A673 (cell line): ENCODE results near the gene NPNT. TPM values are rescaled to one million over a fixed set of nuclear protein-coding genes. Genes with fewer than 3 reads are reported as not detected.
"Not testable (repeated sequence)": the region's sequence is repeated elsewhere in the genome, so short reads cannot be mapped to it uniquely, and the experiment has no call there.

Experiments
- Bru-seq: library from RNA; stranded (reverse); fragments of 400-500 nt; gene quantifications from one replicate; lab custom pipeline; 2021; lab: Mats Ljungman, UMichigan
- BruChase-seq, 2 experiments: library from RNA; stranded (reverse); fragments of 400-500 nt; gene quantifications; one replicate each; lab custom pipeline; 2021; lab: Mats Ljungman, UMichigan
- BruUV-seq: library from RNA; stranded (reverse); fragments of 400-500 nt; replicated peaks from 2 replicates; lab custom pipeline; 2021; lab: Mats Ljungman, UMichigan
- CTCF ChIA-PET: fragments of 300-600 bp; sonication (Branson Sonifier 250); formaldehyde crosslinking; loops from one replicate; lab custom pipeline; 2022; ENCODE audit warnings: antibody characterized with exemption; lab: Charles Lee
- POLR2A ChIA-PET: fragments of 300-600 bp; sonication (Branson Sonifier 250); formaldehyde crosslinking; loops from one replicate; lab custom pipeline; 2022; ENCODE audit warnings: antibody characterized with exemption; ENCODE audit not compliant: low non-redundant PET; lab: Charles Lee
- DNase-seq: peaks from one replicate; pipeline ENCODE4 v3.0.0-alpha.2; 2015; ENCODE audit warnings: low spot score
- H3K27ac ChIP-seq: fragments of 200-600 bp; sonication (generic); 2 replicates; pipeline ENCODE4 v1.5.1; 2016; ENCODE audit warnings: mixed run types, low read depth, mild to moderate bottlenecking, mixed read lengths, antibody characterized with exemption, low read length; ENCODE audit not compliant: poor library complexity, severe bottlenecking
- H3K27me3 ChIP-seq: fragments of 200-600 bp; sonication (generic); replicated peaks from 2 replicates; pipeline ENCODE4 v1.6.1; 2017; ENCODE audit warnings: mixed run types, low read depth, mild to moderate bottlenecking, mixed read lengths, antibody characterized with exemption, low read length; ENCODE audit not compliant: insufficient read depth, poor library complexity
- H3K36me3 ChIP-seq: fragments of 200-600 bp; sonication (generic); 2 replicates; pipeline ENCODE4 v1.6.1; 2016; ENCODE audit warnings: mixed run types, mild to moderate bottlenecking, mixed read lengths, antibody characterized with exemption, low read length; ENCODE audit not compliant: insufficient read depth, poor library complexity, severe bottlenecking
- H3K4me1 ChIP-seq: fragments of 200-600 bp; sonication (generic); 2 replicates; pipeline ENCODE4 v1.6.1; 2017; ENCODE audit warnings: mixed run types, mild to moderate bottlenecking, mixed read lengths, antibody characterized with exemption, low read length; ENCODE audit not compliant: insufficient read depth, poor library complexity, severe bottlenecking
- H3K4me3 ChIP-seq: fragments of 200-600 bp; sonication (generic); 2 replicates; pipeline ENCODE4 v1.5.1; 2016; ENCODE audit warnings: low read depth, mixed run types, mild to moderate bottlenecking, mixed read lengths, low read length; ENCODE audit not compliant: poor library complexity, severe bottlenecking
- H3K9me3 ChIP-seq: fragments of 200-600 bp; sonication (generic); 2 replicates; pipeline ENCODE4 v1.6.1; 2016; ENCODE audit warnings: mixed run types, low read depth, mild to moderate bottlenecking, mixed read lengths, antibody characterized with exemption, low read length; ENCODE audit not compliant: poor library complexity, severe bottlenecking
- CTCF ChIP-seq: fragments of 300-800, 200-600 bp; sonication (generic); conservative IDR thresholded peaks from 2 replicates; pipeline ENCODE4 v1.5.1; 2017; ENCODE audit warnings: low read depth, mild to moderate bottlenecking, antibody characterized with exemption, low read length, moderate library complexity, mixed read lengths
- EZH2 ChIP-seq: fragments of 200-600 bp; sonication (generic); IDR thresholded peaks from 2 replicates; pipeline ENCODE4 v1.6.1; 2017; ENCODE audit warnings: borderline replicate concordance, low read depth, mild to moderate bottlenecking, mixed read lengths, antibody characterized with exemption, low read length; ENCODE audit not compliant: poor library complexity, severe bottlenecking
- intact Hi-C: fragments of 100-400 bp; cut with micrococcal nuclease; formaldehyde crosslinking; loops from one replicate; pipeline ENCODE4 v1.10.0; 2022; ENCODE audit not compliant: unreplicated experiment
- long read RNA-seq: library from polyadenylated mRNA; stranded (forward); transcript quantifications from one replicate; pipeline ENCODE4 v2.0.0, GENCODE V29; 2022
- total RNA-seq: library from RNA; stranded (reverse); gene quantifications from 2 replicates; pipeline ENCODE4 v1.2.3, GENCODE V29; 2021

The NPNT gene
- 0.45 and 0.50 TPM in 2 replicates for total RNA-seq
- percentile 17 among the genes with signal in this experiment for Bru-seq, nascent RNA
- percentile 18 among the genes with signal in this experiment for BruChase-seq, experiment 1, labeled RNA remaining after a 2-hour chase
- BruChase-seq, experiment 2, labeled RNA remaining after a 6-hour chase, result percentile 17 among the genes with signal in this experiment
- long read RNA-seq, result 0 reads

- intact Hi-C loops, result loop anchor here (5.0 kb wide), 1 partner anchor 307 kb away; no protein-coding TSS in a partner anchor
- CTCF ChIA-PET, result no interaction called here
- no TSS peak for BruUV-seq
- H3K4me1 ChIP-seq, result peaks cover 12% of the 10 kb centered on the region
- TF ChIP-seq EZH2 (no peak), CTCF (no peak)
- no peak for DNase-seq
- peaks cover 98% of the 10 kb centered on the region for H3K27me3 ChIP-seq
- no peak within 1 kb of the TSS for H3K27ac ChIP-seq
- H3K36me3 ChIP-seq, result no peaks in the 10 kb centered on the region
- no peaks in the 10 kb centered on the region for H3K9me3 ChIP-seq
- peak within 1 kb of the TSS; percentile 48 for H3K4me3 ChIP-seq
- POLR2A ChIA-PET, result no interaction called here
Measured at GRCh38 chr4:105894660-105895582, at the start of gene NPNT. Gene NPNT, plus strand, starts transcription at chr4:105895471. Its CDS starts 182 bp downstream, at chr4:105895653.

- intact Hi-C loops, result no loop called here
- Histone ChIP-seq H3K4me3 (no peak overlapping the region), H3K9me3 (no peaks in the 10 kb centered on the region), H3K27ac (no peak overlapping the region), H3K36me3 (no peaks in the 10 kb centered on the region), H3K27me3 (no peaks in the 10 kb centered on the region), H3K4me1 (no peaks in the 10 kb centered on the region)
- no TSS peak for BruUV-seq
- peak; percentile 64 for DNase-seq
- POLR2A ChIA-PET, result no interaction called here
- CTCF ChIA-PET, result no interaction called here
- no peak for TF ChIP-seq CTCF
- no peak for TF ChIP-seq EZH2
Measured at GRCh38 chr4:105845559-105845958, 49.7 kb upstream of the NPNT start.

- BruUV-seq, H3K9me3 ChIP-seq, H3K4me3 ChIP-seq, POLR2A ChIA-PET, CTCF ChIA-PET, intact Hi-C loops, H3K36me3 ChIP-seq, H3K27ac ChIP-seq, H3K27me3 ChIP-seq, H3K4me1 ChIP-seq, DNase-seq: not testable (repeated sequence)
Measured at GRCh38 chr4:105848359-105848758, 46.9 kb upstream of the NPNT start.
